ENCODE data around the gene DNAH14.
A peak's percentile ranks its signal among the peaks of the same experiment; 100 is the strongest.

DNAH14 gene

DNA sequence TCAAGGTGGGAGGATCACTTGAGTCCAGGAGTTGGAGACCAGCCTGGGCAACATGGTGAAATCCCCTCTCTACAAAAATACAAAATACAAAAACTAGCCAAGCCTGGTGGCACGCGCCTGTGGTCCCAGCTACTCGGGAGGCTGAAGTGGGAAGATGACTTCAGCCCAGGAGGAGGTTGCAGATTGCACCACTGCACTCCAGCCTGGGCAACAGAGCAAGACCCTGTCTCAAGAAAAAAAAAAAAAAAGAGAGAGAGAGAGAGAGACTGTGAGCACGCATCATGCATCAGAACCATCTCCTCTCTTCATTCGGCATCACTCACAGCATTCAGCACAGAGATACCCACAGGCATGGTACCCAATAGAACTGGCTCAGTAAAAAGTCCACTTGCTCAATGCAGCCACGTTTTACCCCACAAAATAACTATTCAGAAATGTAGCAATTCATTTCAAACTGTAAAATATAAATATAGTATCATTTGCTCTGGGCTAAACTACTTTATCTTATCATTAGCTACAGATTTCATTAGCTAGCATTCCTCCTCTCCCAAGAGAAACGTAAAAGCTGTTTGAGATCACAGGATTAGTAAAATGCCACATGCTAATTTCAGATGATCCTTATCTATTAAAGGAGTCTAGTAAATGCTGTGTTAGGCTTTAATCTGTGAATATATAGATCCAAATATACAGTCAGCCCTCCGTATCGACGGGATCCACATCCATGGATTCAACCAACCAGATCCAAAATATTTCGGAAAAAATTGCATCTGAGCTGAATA lies 486.7 kb downstream of the DNAH14 start:
- no peak for DNase-seq
- Histone ChIP-seq H3K27ac (ENCODE audit: insufficient read depth in 1 of 2, low read depth in 1 of 2, low read length in 2 of 2, poor library complexity in 1 of 2, severe bottlenecking in 2 of 2) (no peak overlapping the region), H3K27me3 (replicated peaks in 2 of 5; ENCODE audit: control insufficient read depth in 4 of 5, insufficient read depth in 5 of 5, low read length in 4 of 5) (no peaks in the 10 kb centered on the region), H3K36me3 (ENCODE audit: control insufficient read depth in 4 of 4, insufficient read depth in 4 of 4, low read length in 3 of 4) (peaks cover 19 to 83% (median 63%) of the 10 kb centered on the region in 4 experiments), H3K4me3 (ENCODE audit: control insufficient read depth in 1 of 7, extremely low read depth in 1 of 7, insufficient read depth in 4 of 7, low read depth in 2 of 7, low read length in 6 of 7) (no peak overlapping the region), H3K9me3 (ENCODE audit: control extremely low read depth in 1 of 5, control insufficient read depth in 4 of 5, insufficient read depth in 2 of 5, low read depth in 1 of 5, low read length in 4 of 5) (no peaks in the 10 kb centered on the region), H3K4me1 (ENCODE audit: control extremely low read depth in 1 of 4, control insufficient read depth in 4 of 4, insufficient read depth in 4 of 4, low read length in 3 of 4) (no peaks in the 10 kb centered on the region)
- ChIA-PET CTCF (interaction anchor here (0.7 to 2.1 kb wide), 5 partner anchors 8 to 1035 kb away, joined by 3 to 7 read pairs (median 4); no protein-coding TSS in a partner anchor), POLR2A (no interaction called here)
- 92% methylated on average over 3 of the region's 11 CpGs for WGBS (ENCODE audit: insufficient coverage)

DNA sequence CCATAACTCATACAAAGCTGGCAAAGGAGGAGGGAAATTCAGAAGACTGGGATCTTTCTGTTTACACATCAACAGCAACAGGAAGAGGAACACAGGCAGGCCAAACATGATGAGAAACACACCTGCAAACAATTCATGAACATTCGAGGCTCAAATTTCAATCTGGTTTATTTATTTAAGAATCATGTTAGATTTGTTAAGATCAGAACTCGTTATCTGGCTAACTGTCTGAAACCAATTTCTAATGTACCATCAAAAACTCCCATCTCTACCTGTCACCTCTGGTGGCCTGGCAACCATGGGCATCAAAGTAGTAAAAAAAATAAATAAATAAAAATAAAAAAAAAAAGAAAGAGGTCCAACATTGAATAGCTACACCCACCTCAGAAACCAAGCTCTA lies 488.6 kb downstream of the DNAH14 start:
- WGBS (ENCODE audit: insufficient coverage), result no CpG with 5 or more reads among the region's 2 CpGs
- H3K9me3 ChIP-seq (ENCODE audit: control extremely low read depth in 1 of 5, control insufficient read depth in 4 of 5, insufficient read depth in 2 of 5, low read depth in 1 of 5, low read length in 4 of 5), result no peaks in the 10 kb centered on the region
- peaks cover 20 to 79% (median 49%) of the 10 kb centered on the region in 4 experiments for H3K36me3 ChIP-seq (ENCODE audit: control insufficient read depth in 4 of 4, insufficient read depth in 4 of 4, low read length in 3 of 4)
- DNase-seq, result no peak
- ChIA-PET POLR2A (no interaction called here), CTCF (interaction anchor here (0.9 to 2.0 kb wide), 5 partner anchors 10 to 57 kb away, joined by 3 to 6 read pairs (median 4); partner anchors contain the start of gene LBR)
- no peak overlapping the region for H3K4me3 ChIP-seq (ENCODE audit: control insufficient read depth in 1 of 7, extremely low read depth in 1 of 7, insufficient read depth in 4 of 7, low read depth in 2 of 7, low read length in 6 of 7)
- H3K4me1 ChIP-seq (ENCODE audit: control extremely low read depth in 1 of 4, control insufficient read depth in 4 of 4, insufficient read depth in 4 of 4, low read length in 3 of 4), result peaks cover 3 to 12% (median 10%) of the 10 kb centered on the region in 4 experiments
- no peak overlapping the region for H3K27ac ChIP-seq (ENCODE audit: insufficient read depth in 1 of 2, low read depth in 1 of 2, low read length in 2 of 2, poor library complexity in 1 of 2, severe bottlenecking in 2 of 2)
- H3K27me3 ChIP-seq (replicated peaks in 2 of 5; ENCODE audit: control insufficient read depth in 4 of 5, insufficient read depth in 5 of 5, low read length in 4 of 5), result no peaks in the 10 kb centered on the region

DNA sequence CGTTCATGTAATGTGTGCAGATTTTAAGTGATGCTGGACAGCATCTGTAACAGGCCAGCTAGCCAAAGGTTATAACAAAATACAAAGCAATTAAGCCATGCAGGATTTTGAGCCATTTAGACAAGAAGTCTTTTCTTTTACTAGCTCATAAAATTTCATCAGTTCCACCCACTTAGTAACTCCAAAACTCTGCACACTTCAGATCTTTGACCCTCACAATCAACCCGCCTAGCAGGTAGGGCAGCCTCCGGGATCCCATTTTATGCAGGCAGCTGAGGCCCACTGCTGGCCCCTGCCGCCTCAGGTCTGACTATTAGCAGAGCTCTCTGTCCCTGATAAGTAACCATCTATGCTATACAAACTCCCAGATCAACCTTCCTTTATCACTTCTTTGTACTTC lies 489.1 kb downstream of the DNAH14 start:
- Histone ChIP-seq H3K36me3 (ENCODE audit: control insufficient read depth in 4 of 4, insufficient read depth in 4 of 4, low read length in 3 of 4) (peaks cover 20 to 80% (median 45%) of the 10 kb centered on the region in 4 experiments), H3K9me3 (ENCODE audit: control extremely low read depth in 1 of 5, control insufficient read depth in 4 of 5, insufficient read depth in 2 of 5, low read depth in 1 of 5, low read length in 4 of 5) (no peaks in the 10 kb centered on the region), H3K27me3 (replicated peaks in 2 of 5; ENCODE audit: control insufficient read depth in 4 of 5, insufficient read depth in 5 of 5, low read length in 4 of 5) (no peaks in the 10 kb centered on the region), H3K27ac (ENCODE audit: insufficient read depth in 1 of 2, low read depth in 1 of 2, low read length in 2 of 2, poor library complexity in 1 of 2, severe bottlenecking in 2 of 2) (peak overlapping the region in 1 of 2 experiments; percentile 26), H3K4me3 (ENCODE audit: control insufficient read depth in 1 of 7, extremely low read depth in 1 of 7, insufficient read depth in 4 of 7, low read depth in 2 of 7, low read length in 6 of 7) (no peak overlapping the region), H3K4me1 (ENCODE audit: control extremely low read depth in 1 of 4, control insufficient read depth in 4 of 4, insufficient read depth in 4 of 4, low read length in 3 of 4) (peaks cover 8 to 17% (median 15%) of the 10 kb centered on the region in 4 experiments)
- WGBS (ENCODE audit: insufficient coverage), result 100% methylated on average over 3 of the region's 4 CpGs
- DNase-seq, result no peak
- ChIA-PET CTCF (interaction anchor here (0.8 to 2.0 kb wide), 6 partner anchors 9 to 56 kb away, joined by 3 to 6 read pairs (median 4); partner anchors contain the start of gene LBR), POLR2A (no interaction called here)

DNA sequence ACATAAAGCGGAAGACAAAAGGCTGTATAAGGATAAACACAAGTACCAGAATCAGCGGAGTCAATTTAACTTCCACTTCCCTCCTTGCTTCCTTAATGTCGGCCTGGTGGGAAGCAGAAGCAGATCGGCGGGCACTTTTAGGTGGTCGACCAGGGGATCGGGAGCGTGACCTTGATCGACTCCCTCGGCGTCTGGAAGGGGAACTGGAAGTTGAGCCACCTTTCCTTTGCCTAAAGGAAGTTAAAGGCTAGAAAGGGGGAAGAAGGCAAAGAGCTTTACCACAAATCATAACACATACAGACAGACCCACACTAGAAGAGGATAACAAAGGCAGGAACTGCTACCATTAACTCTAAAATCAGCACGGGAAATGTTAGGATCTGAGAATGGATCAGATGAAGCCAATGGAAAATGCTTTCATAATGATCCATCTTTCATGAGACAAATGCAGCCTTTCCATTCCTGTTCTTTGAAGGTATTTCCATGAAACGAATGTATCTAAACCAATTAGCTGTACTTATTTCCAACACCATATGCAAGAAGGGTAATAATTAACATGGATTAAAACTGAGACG lies 492.6 kb downstream of the DNAH14 start:
- ChIA-PET POLR2A (interaction anchor here (1.2 kb wide), 1 partner anchor 16 kb away, joined by 3 read pairs; no protein-coding TSS in a partner anchor), CTCF (no interaction called here)
- Histone ChIP-seq H3K27ac (ENCODE audit: insufficient read depth in 1 of 2, low read depth in 1 of 2, low read length in 2 of 2, poor library complexity in 1 of 2, severe bottlenecking in 2 of 2) (no peak overlapping the region), H3K36me3 (ENCODE audit: control insufficient read depth in 4 of 4, insufficient read depth in 4 of 4, low read length in 3 of 4) (peaks cover 14 to 48% (median 26%) of the 10 kb centered on the region in 4 experiments), H3K4me1 (ENCODE audit: control extremely low read depth in 1 of 4, control insufficient read depth in 4 of 4, insufficient read depth in 4 of 4, low read length in 3 of 4) (peaks cover 34 to 52% (median 44%) of the 10 kb centered on the region in 4 experiments), H3K4me3 (ENCODE audit: control insufficient read depth in 1 of 7, extremely low read depth in 1 of 7, insufficient read depth in 4 of 7, low read depth in 2 of 7, low read length in 6 of 7) (no peak overlapping the region), H3K9me3 (ENCODE audit: control extremely low read depth in 1 of 5, control insufficient read depth in 4 of 5, insufficient read depth in 2 of 5, low read depth in 1 of 5, low read length in 4 of 5) (no peaks in the 10 kb centered on the region), H3K27me3 (replicated peaks in 2 of 5; ENCODE audit: control insufficient read depth in 4 of 5, insufficient read depth in 5 of 5, low read length in 4 of 5) (no peaks in the 10 kb centered on the region)
- no CpG with 5 or more reads among the region's 14 CpGs for WGBS (ENCODE audit: insufficient coverage)
- no peak for DNase-seq

DNA sequence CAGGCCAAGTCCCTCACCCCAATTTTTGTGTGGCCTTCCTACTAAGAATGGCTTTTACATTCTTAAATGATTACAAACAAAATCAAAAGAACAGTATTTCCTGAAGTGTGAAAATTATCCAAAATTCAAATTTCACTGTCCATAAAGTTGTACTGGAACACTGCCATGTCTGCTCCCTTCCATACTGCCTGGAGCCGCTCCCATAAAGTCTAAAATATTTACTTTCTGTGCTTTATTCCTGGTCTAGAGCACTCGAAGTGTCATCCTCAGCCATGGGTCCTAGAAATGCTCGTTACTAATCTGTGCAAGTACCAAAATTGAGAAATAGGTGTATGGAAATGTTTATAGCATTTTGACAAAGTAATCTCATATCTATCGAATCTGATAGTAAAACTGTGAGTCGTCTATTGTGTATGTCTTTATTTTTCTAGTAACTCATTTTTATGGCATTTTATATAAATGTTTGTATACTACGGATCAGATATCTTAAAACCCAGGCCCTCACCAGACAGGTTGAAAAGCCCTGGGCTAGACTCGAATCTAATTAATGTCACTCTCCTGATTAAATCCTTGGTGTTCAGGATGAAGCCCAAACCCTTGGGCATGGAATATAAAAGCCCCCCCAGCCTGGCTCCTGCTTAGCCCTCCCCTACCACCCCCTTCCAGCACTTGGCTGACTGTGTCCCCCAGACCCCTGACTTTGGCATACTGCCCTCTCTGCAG lies 493.5 kb downstream of the DNAH14 start:
- POLR2A ChIA-PET, result no interaction called here
- WGBS (ENCODE audit: insufficient coverage), result 93% methylated on average over 4 of the region's 7 CpGs
- Histone ChIP-seq H3K36me3 (ENCODE audit: control insufficient read depth in 4 of 4, insufficient read depth in 4 of 4, low read length in 3 of 4) (peaks cover 10 to 41% (median 19%) of the 10 kb centered on the region in 4 experiments), H3K27me3 (replicated peaks in 2 of 5; ENCODE audit: control insufficient read depth in 4 of 5, insufficient read depth in 5 of 5, low read length in 4 of 5) (no peaks in the 10 kb centered on the region), H3K4me3 (ENCODE audit: control insufficient read depth in 1 of 7, extremely low read depth in 1 of 7, insufficient read depth in 4 of 7, low read depth in 2 of 7, low read length in 6 of 7) (peak overlapping the region in 1 of 7 experiments; percentile 11), H3K4me1 (ENCODE audit: control extremely low read depth in 1 of 4, control insufficient read depth in 4 of 4, insufficient read depth in 4 of 4, low read length in 3 of 4) (peaks cover 34 to 53% (median 47%) of the 10 kb centered on the region in 4 experiments), H3K9me3 (ENCODE audit: control extremely low read depth in 1 of 5, control insufficient read depth in 4 of 5, insufficient read depth in 2 of 5, low read depth in 1 of 5, low read length in 4 of 5) (no peaks in the 10 kb centered on the region), H3K27ac (ENCODE audit: insufficient read depth in 1 of 2, low read depth in 1 of 2, low read length in 2 of 2, poor library complexity in 1 of 2, severe bottlenecking in 2 of 2) (no peak overlapping the region)
- CTCF ChIA-PET, result interaction anchor here (1.4 to 11.6 kb wide), 2 partner anchors 8 to 21 kb away, joined by 4 to 123 read pairs; no protein-coding TSS in a partner anchor
- no peak for DNase-seq

DNA sequence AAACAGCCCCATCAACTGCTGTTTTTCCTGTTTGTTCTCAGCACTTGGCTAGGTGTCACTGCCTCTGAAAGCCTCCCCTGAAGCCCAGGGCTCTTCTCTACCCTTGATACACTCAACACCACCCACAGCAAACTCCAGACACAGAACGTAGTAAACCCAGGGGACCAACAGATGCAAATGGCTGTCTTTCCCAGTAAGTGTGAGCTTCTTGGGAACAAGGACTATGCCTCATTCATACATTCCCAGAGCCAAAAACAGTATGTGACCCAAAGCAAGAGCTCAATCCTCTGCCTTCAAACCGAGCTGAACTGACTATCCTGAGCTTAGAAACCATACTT lies 494.0 kb downstream of the DNAH14 start:
- WGBS (ENCODE audit: insufficient coverage), result 100% methylated on average over 2 of the region's 2 CpGs
- Histone ChIP-seq H3K27me3 (replicated peaks in 2 of 5; ENCODE audit: control insufficient read depth in 4 of 5, insufficient read depth in 5 of 5, low read length in 4 of 5) (no peaks in the 10 kb centered on the region), H3K4me1 (ENCODE audit: control extremely low read depth in 1 of 4, control insufficient read depth in 4 of 4, insufficient read depth in 4 of 4, low read length in 3 of 4) (peaks cover 34 to 57% (median 48%) of the 10 kb centered on the region in 4 experiments), H3K36me3 (ENCODE audit: control insufficient read depth in 4 of 4, insufficient read depth in 4 of 4, low read length in 3 of 4) (peaks cover 9 to 36% (median 16%) of the 10 kb centered on the region in 4 experiments), H3K4me3 (ENCODE audit: control insufficient read depth in 1 of 7, extremely low read depth in 1 of 7, insufficient read depth in 4 of 7, low read depth in 2 of 7, low read length in 6 of 7) (no peak overlapping the region), H3K27ac (ENCODE audit: insufficient read depth in 1 of 2, low read depth in 1 of 2, low read length in 2 of 2, poor library complexity in 1 of 2, severe bottlenecking in 2 of 2) (no peak overlapping the region), H3K9me3 (ENCODE audit: control extremely low read depth in 1 of 5, control insufficient read depth in 4 of 5, insufficient read depth in 2 of 5, low read depth in 1 of 5, low read length in 4 of 5) (no peaks in the 10 kb centered on the region)
- DNase-seq, result no peak
- ChIA-PET POLR2A (no interaction called here), CTCF (interaction anchor here (1.4 to 11.6 kb wide), 3 partner anchors 8 to 27 kb away, joined by 4 to 123 read pairs (median 4); no protein-coding TSS in a partner anchor)

Data from common myeloid progenitor, CD34-positive (primary cell).